HG03060 (cell line): ENCODE results near the gene PRDM1.
A peak's percentile ranks its signal among the peaks of the same experiment; 100 is the strongest.

Experiments
- ATAC-seq: cut with Tn5 transposase; IDR thresholded peaks from one replicate; pipeline ENCODE4 v1.9.1; 2021; ENCODE audit warnings: low read depth, moderate number of reproducible peaks; ENCODE audit not compliant: unreplicated experiment

Gene PRDM1

GRCh38 chr6:106094261-106094963 lies 8.3 kb downstream of the PRDM1 start:
- ATAC-seq = no peak

- no peak for ATAC-seq
Observed at GRCh38 chr6:106094964-106095335, 8.8 kb downstream of the PRDM1 start.

GRCh38 chr6:106097411-106098231 lies 11.5 kb downstream of the PRDM1 start:
- ATAC-seq = peak; percentile 33

GRCh38 chr6:106098383-106099234 lies 12.5 kb downstream of the PRDM1 start:
- no peak for ATAC-seq

GRCh38 chr6:106099235-106099537 lies 13.1 kb downstream of the PRDM1 start:
- ATAC-seq = no peak

GRCh38 chr6:106100755-106101154 lies 14.6 kb downstream of the PRDM1 start:
- no peak for ATAC-seq

GRCh38 chr6:106101466-106101865 lies 15.3 kb downstream of the PRDM1 start:
- no peak for ATAC-seq

GRCh38 chr6:106102034-106102433 lies 15.9 kb downstream of the PRDM1 start:
- ATAC-seq = peak; percentile 57

GRCh38 chr6:106102967-106103727 lies 17.0 kb downstream of the PRDM1 start:
- ATAC-seq = no peak

GRCh38 chr6:106103728-106104109 lies 17.6 kb downstream of the PRDM1 start:
- no peak for ATAC-seq

- no peak for ATAC-seq
Observed at GRCh38 chr6:106104476-106104875, 18.3 kb downstream of the PRDM1 start.

GRCh38 chr6:106104941-106105340 lies 18.8 kb downstream of the PRDM1 start:
- ATAC-seq = no peak

- ATAC-seq = no peak
Observed at GRCh38 chr6:106105493-106105892, 19.4 kb downstream of the PRDM1 start.

GRCh38 chr6:106106276-106107042 lies 20.3 kb downstream of the PRDM1 start:
- ATAC-seq = no peak

- no peak for ATAC-seq
Observed at GRCh38 chr6:106107043-106107613, 21.0 kb downstream of the PRDM1 start.

- ATAC-seq = no peak
Observed at GRCh38 chr6:106108129-106108528, 22.0 kb downstream of the PRDM1 start.

- no peak for ATAC-seq
Observed at GRCh38 chr6:106109029-106109428, 22.9 kb downstream of the PRDM1 start.

- no peak for ATAC-seq
Observed at GRCh38 chr6:106110164-106110826, 24.2 kb downstream of the PRDM1 start.

- no peak for ATAC-seq
Observed at GRCh38 chr6:106112433-106112832, 26.3 kb downstream of the PRDM1 start.
